Activated CD4-positive, alpha-beta T cell treated with anti-CD3 and anti-CD28 coated beads, Interleukin-2, amount 10 ng/mL, durations not matched to agents 7 days and 5 days (primary cell): ENCODE measurements around the gene IL13RA1. TPM values are rescaled to one million over a fixed set of nuclear protein-coding genes. Genes with fewer than 3 reads are reported as not detected.

Experiments used
- CTCF ChIA-PET: fragments of 350-600 bp; sonication (Branson Sonifier 250); formaldehyde crosslinking; loops from one replicate; lab custom pipeline; 2021; ENCODE audit warnings: antibody characterized with exemption; lab: Charles Lee
- POLR2A ChIA-PET: fragments of 350-600 bp; sonication (Branson Sonifier 250); formaldehyde crosslinking; loops from one replicate; lab custom pipeline; 2021; ENCODE audit warnings: antibody characterized with exemption; lab: Charles Lee
- DNase-seq: peaks from one replicate; pipeline ENCODE4 v3.0.0-alpha.2; 2020
- H3K27ac Mint-ChIP-seq: one replicate; pipeline ENCODE4 v1.8.0; 2021; ENCODE audit warnings: mild to moderate bottlenecking, moderate library complexity, mixed read lengths
- H3K27me3 Mint-ChIP-seq: one replicate; pipeline ENCODE4 v1.8.0; 2021; ENCODE audit warnings: mixed read lengths
- H3K36me3 Mint-ChIP-seq: one replicate; pipeline ENCODE4 v1.8.0; 2021; ENCODE audit warnings: low read depth, mixed read lengths
- H3K4me1 Mint-ChIP-seq: one replicate; pipeline ENCODE4 v1.8.0; 2021; ENCODE audit warnings: mixed read lengths
- H3K4me3 Mint-ChIP-seq: one replicate; pipeline ENCODE4 v1.8.0; 2021; ENCODE audit warnings: mild to moderate bottlenecking, moderate library complexity, mixed read lengths
- H3K9me3 Mint-ChIP-seq: one replicate; pipeline ENCODE4 v1.8.0; 2021; ENCODE audit warnings: mixed read lengths
- total RNA-seq, 2 experiments: library from RNA; stranded (reverse); gene quantifications; one replicate each; pipeline ENCODE4 v1.2.3, GENCODE V29; 2021

The IL13RA1 gene
- total RNA-seq, 2 experiments from 2014 or later: 0.04 TPM; not detected in 1

DNA sequence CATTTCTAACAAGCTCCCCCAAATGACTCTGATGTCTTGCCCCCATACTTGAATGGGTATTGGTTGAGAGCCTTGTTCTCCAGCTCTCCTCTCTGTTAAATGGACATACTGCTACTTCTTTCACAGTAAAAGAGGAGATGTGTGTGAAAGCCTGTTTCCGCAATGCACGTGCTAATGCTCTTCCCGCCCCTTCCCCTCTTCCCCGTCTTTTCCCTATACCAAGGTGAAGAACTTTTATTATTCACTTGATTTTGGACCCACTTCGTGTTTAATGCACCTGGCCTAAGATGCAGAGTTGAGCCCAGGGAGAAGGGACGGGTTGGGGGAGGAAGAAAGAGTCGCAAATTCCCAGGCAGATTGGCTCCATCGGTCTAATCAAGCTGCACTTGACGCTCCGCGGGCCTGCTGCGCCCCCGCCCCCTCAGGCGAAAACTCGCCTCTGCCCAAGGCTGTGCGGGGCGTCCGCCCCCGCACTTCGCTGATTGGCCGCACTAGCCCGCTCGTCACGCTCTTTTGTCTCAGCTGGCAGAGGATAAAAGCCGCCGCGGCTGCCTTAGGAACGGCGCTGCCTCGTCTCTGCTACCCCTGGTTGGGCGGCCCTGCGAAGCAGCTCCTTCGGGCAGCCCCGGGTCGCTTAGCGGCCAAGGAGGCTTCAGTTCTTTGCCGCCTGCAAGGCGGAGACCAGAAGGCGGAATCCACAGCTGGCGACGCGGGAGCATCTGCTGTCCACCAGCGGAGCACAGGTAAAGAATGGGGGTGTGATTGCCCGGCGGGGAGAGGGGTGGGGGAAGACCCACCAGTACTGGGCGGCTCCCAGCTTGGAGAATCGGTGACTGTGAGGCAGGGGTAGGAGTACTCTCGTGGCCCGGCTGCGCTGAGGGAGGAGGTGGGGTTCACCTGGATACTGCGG, 96.1 kb downstream of the IL13RA1 start, which contains the start of gene ZCCHC12:
ZCCHC12 (plus strand) TSS at position 562 of the 910 bp plus-strand sequence. CDS start 1,421 bp downstream, outside the sequence.
- H3K27me3 Mint-ChIP-seq: peaks cover 53% of the 10 kb centered on the region
- H3K4me1 Mint-ChIP-seq: peaks cover 9% of the 10 kb centered on the region
- H3K9me3 Mint-ChIP-seq: no peaks in the 10 kb centered on the region
- H3K27ac Mint-ChIP-seq: no peak within 1 kb of the TSS
- H3K36me3 Mint-ChIP-seq: no peaks in the 10 kb centered on the region
- ChIA-PET CTCF (interaction anchor here (0.8 to 1.2 kb wide), 2 partner anchors 10 to 15 kb away, joined by 3 to 4 read pairs; no protein-coding TSS in a partner anchor), POLR2A (no interaction called here)
- peak; percentile 19 for DNase-seq
- peak within 1 kb of the TSS; percentile 30 for H3K4me3 Mint-ChIP-seq

GRCh38 chrX:118824173-118824730, 96.8 kb downstream of the IL13RA1 start:
- Mint-ChIP-seq H3K4me3 (peak overlapping the region; percentile 30), H3K36me3 (no peaks in the 10 kb centered on the region), H3K4me1 (peaks cover 11% of the 10 kb centered on the region), H3K27ac (no peak overlapping the region), H3K27me3 (peaks cover 57% of the 10 kb centered on the region), H3K9me3 (no peaks in the 10 kb centered on the region)
- POLR2A ChIA-PET: no interaction called here
- CTCF ChIA-PET: interaction anchor here (0.8 to 1.2 kb wide), 2 partner anchors 11 to 16 kb away, joined by 3 to 4 read pairs; no protein-coding TSS in a partner anchor
- DNase-seq: no peak

DNA sequence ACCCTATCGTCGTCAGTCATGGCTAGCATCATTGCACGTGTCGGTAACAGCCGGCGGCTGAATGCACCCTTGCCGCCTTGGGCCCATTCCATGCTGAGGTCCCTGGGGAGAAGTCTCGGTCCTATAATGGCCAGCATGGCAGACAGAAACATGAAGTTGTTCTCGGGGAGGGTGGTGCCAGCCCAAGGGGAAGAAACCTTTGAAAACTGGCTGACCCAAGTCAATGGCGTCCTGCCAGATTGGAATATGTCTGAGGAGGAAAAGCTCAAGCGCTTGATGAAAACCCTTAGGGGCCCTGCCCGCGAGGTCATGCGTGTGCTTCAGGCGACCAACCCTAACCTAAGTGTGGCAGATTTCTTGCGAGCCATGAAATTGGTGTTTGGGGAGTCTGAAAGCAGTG, 97.8 kb downstream of the IL13RA1 start:
- no peaks in the 10 kb centered on the region for H3K36me3 Mint-ChIP-seq
- H3K27ac Mint-ChIP-seq: no peak overlapping the region
- H3K9me3 Mint-ChIP-seq: no peaks in the 10 kb centered on the region
- H3K4me1 Mint-ChIP-seq: peaks cover 11% of the 10 kb centered on the region
- no peak for DNase-seq
- CTCF ChIA-PET: no interaction called here
- POLR2A ChIA-PET: no interaction called here
- H3K27me3 Mint-ChIP-seq: peaks cover 57% of the 10 kb centered on the region
- H3K4me3 Mint-ChIP-seq: no peak overlapping the region

DNA sequence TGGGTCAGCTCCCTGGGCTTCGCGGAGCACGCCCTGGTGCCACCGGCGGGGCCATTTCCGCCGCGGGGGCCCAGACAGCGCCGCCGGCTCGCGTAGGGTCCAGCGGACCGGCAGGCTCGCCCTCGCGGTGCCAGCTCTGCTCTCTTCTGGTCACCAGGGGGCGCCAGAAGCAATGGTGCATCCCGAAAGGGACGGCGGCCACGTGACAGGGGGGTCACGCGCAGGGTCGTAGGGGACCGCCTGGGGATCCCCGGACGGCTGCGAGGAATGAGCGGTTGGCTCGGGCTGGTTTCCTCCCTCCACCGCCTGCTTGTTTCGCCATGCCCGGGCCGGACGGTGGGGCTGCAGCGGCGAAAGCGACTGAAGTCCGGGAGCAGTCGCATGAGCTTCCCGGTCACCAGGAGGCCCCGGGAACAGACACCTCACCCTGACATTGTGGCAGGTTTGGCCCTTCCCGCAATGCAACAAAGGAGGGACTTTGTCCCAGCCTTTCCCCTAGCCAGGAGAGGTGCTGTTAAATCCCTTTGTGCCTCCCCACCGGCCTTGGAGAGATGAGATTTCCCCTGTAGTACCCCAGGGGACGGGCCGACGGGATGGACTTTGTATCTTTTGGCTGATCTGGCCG, 112.0 kb downstream of the IL13RA1 start:
- Mint-ChIP-seq H3K9me3 (no peaks in the 10 kb centered on the region), H3K4me1 (no peaks in the 10 kb centered on the region), H3K36me3 (no peaks in the 10 kb centered on the region), H3K27me3 (peaks cover 17% of the 10 kb centered on the region), H3K27ac (no peak overlapping the region), H3K4me3 (no peak overlapping the region)
- CTCF ChIA-PET: interaction anchor here (0.7 to 1.6 kb wide), 4 partner anchors 8 to 298 kb away, joined by 3 to 8 read pairs (median 3); no protein-coding TSS in a partner anchor
- POLR2A ChIA-PET: no interaction called here
- peak; percentile 50 for DNase-seq

Other genes starting within 250 kb of the IL13RA1 start
- gene DOCK11, start 231.8 kb upstream of the IL13RA1 start, total RNA-seq: 10 to 100 TPM; 76.6 to 77.8 TPM
- gene ZCCHC12, start 96.2 kb downstream of the IL13RA1 start, total RNA-seq: not detected
- gene LONRF3, start 247.0 kb downstream of the IL13RA1 start, total RNA-seq: under 1 TPM; 0.29 to 0.35 TPM